ENCODE results near the gene KMT2E.

DNA sequence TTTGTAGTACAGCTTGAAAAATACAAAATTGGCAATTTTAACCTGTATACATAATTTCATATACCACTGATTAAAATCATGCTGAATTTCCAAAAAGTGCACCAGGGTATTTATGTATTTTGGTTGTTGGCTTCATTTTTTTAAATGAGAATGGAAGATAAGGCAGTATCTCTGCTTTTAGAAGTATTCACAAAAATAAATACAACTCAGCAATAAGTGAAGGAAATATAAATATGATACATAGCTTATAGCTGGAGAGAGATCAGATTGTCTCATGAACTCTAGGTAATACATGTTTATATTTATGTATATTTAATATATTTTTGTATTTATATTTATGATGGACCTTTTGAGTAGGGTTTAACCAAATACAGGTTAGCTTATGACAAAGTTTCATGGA is 81.0 kb downstream of the KMT2E start:
- TF ChIP-seq TOX (CRISPR knock-in tag; IDR thresholded peaks at IDR 0.05; ENCODE audit: borderline replicate concordance) = no peak
- no peak for TF ChIP-seq OSR1 (CRISPR knock-in tag; IDR thresholded peaks at IDR 0.05)
- no peak for TF ChIP-seq ESRRG (CRISPR knock-in tag; IDR thresholded peaks at IDR 0.05)
- no peak for TF ChIP-seq ZNF70 (CRISPR knock-in tag; IDR thresholded peaks at IDR 0.05)
- TF ChIP-seq ZFP30 (CRISPR knock-in tag; IDR thresholded peaks at IDR 0.05) = no peak
- TF ChIP-seq, protein P1, sequence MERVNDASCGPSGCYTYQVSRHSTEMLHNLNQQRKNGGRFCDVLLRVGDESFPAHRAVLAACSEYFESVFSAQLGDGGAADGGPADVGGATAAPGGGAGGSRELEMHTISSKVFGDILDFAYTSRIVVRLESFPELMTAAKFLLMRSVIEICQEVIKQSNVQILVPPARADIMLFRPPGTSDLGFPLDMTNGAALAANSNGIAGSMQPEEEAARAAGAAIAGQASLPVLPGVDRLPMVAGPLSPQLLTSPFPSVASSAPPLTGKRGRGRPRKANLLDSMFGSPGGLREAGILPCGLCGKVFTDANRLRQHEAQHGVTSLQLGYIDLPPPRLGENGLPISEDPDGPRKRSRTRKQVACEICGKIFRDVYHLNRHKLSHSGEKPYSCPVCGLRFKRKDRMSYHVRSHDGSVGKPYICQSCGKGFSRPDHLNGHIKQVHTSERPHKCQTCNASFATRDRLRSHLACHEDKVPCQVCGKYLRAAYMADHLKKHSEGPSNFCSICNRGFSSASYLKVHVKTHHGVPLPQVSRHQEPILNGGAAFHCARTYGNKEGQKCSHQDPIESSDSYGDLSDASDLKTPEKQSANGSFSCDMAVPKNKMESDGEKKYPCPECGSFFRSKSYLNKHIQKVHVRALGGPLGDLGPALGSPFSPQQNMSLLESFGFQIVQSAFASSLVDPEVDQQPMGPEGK (CRISPR knock-in tag; IDR thresholded peaks at IDR 0.05; ENCODE audit: borderline replicate concordance) = no peak
- TF ChIP-seq SNAI2 (CRISPR knock-in tag; IDR thresholded peaks at IDR 0.05) = no peak

Measured in SK-N-SH treated with all-trans-retinoic acid at 6 μM for 48 hours (cell line).